GM15510 (cell line): Measurements from ENCODE around the gene KRT7.

ENCODE experiments used
- POLR2A ChIP-seq: IDR thresholded peaks from 3 replicates; pipeline ENCODE4 v1.6.1; 2011; ENCODE audit warnings: borderline replicate concordance; ENCODE audit not compliant: insufficient read length; ENCODE audit errors: extremely low read depth

Gene KRT7

GRCh38 chr12:52232674-52233461 is at the start of gene KRT7:
Gene KRT7, plus strand, starts transcription at chr12:52233243. Its CDS starts 54 bp downstream, at chr12:52233297.
- no peak for TF ChIP-seq POLR2A

GRCh38 chr12:52183544-52183910 is 49.5 kb upstream of the KRT7 start:
- TF ChIP-seq POLR2A, result no peak

DNA sequence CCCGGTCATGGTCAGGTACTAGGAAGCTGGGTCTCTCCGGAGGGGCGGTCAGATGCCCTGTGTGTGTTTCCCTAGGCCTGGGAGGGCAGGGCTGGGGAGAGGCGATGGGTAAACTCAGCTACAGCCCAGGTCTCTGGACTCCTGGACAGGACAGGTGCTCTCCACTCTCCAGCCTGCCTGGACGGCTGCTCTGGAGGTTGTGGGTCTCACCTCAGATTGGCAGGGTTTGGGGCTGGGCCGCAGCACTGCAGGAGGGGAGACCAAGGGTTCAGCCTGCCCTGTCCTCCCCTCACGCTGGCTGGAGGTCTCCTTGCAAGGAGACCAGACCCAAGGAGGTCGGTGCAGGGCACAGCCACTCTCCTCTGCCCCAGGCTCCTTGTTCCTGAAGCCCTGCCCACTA is 49.1 kb upstream of the KRT7 start:
- TF ChIP-seq POLR2A, result no peak

DNA sequence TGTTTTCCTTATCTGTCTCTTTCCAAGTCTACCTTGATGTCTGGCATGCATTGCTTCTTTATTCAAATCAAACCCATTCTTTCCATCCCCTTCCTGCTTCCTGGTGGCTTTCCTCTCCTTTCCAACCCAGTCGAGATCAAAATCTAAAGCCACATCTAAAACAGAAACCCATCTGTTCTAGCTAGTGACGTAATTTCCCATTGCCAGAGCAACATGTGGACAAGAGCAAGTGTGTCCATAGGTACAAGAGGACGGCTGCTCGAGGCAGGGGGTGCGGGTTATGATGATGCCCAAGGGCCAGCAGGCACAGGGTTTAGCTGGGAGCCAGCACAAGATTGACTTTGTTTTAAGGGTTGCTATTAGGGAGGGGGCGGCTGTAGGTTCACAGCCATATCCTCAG is 48.2 kb upstream of the KRT7 start:
- no peak for TF ChIP-seq POLR2A

- TF ChIP-seq POLR2A, result no peak
Observed at GRCh38 chr12:52185400-52185967, 47.6 kb upstream of the KRT7 start.

GRCh38 chr12:52186118-52186840 is 46.8 kb upstream of the KRT7 start:
- no peak for TF ChIP-seq POLR2A

DNA sequence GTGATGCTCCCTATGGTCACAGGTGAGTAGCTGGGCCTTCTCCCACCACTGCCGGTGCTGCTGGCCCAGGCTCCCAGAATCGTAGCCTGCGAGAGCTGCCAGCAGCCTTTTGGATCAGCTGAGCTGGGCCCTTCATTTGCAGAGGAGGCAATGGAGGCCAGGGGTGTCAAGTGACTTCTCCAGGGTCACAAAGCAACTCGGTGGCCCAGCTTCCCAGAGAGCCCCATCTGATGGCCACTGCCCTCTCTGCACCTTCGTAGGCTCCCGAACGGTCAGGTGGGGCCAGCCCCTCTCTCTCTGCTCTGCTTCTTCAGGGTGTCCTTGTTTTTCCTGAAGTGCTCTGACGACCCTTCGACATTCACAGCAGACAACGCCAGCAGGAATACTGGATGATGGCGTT is 45.8 kb upstream of the KRT7 start:
- TF ChIP-seq POLR2A, result no peak

DNA sequence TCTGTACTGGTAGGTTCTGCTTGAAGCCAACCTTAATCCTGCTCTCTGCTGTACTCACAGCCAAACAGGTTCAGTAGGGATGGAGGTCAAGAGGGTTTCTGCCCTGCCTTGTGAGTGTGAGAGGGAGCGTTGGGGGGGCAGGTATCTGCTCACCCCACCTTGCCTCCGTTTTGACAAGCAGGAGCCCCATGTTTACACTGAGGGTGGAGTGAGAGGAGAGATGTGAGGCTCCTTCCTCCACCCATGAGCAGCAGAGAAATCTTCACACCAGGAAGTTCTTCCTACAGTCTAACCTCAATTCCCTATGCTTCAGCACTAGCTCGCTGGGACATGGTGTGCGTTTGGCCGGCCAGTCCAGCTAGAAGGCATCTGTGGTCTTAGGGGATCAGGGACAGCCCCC is 45.4 kb upstream of the KRT7 start:
- no peak for TF ChIP-seq POLR2A

DNA sequence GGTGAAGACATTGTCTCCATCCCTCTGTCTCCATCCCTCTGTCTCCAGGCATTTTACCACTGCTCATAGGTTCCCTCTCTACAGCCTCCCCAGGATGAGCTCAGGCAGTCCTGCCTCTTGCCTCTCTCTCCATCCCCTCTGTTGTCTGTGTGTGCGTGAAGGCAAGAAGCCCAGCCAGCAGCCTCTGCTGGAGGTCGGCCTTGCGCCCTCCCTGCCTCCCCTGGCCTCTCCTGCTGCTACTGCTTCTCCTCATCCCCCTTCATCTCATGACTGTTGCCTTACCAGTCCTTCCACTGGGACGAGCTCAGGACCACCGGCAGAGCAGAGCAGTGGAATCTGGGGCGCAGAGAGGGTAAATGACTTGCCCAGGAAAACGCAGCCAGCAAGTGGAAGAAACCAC is 44.4 kb upstream of the KRT7 start:
- no peak for TF ChIP-seq POLR2A

DNA sequence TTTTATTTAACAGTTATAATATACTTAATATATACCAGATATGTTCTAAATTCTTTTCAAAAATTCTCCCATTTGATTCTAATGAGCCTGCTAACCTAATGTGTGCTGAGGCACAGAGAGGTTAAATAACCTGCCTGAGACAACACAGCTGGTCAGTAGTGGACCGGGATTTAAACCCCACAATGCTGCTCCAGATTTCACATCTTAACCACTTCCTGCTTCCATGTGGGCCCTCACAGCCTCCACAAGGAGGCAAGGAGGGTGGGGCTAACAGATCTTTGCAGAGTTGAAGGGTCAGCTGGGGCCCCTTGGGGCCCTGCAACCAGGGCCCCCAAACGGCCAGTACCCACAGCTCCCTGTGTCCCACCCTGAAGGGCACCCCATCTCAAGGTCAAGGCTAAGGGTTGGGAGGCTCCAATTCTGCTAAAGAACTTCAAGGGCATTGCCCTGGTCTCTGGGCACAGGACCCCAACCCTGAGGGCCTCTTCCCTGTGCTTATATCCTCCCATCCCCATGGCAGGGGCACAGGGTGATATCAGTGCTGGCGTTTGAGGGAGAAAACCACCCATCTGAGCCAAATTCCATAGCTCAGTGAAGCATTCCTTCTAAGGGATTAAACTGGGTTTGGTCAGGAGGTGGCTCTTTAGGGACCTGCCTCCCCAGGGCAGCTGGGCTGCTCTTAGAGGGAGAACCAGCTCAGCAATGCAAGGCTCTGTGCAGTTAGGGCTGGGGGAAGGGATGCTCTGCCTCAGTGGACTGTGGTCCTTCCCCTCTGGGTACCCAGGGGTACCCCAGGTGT is 43.5 kb upstream of the KRT7 start:
- no peak for TF ChIP-seq POLR2A

DNA sequence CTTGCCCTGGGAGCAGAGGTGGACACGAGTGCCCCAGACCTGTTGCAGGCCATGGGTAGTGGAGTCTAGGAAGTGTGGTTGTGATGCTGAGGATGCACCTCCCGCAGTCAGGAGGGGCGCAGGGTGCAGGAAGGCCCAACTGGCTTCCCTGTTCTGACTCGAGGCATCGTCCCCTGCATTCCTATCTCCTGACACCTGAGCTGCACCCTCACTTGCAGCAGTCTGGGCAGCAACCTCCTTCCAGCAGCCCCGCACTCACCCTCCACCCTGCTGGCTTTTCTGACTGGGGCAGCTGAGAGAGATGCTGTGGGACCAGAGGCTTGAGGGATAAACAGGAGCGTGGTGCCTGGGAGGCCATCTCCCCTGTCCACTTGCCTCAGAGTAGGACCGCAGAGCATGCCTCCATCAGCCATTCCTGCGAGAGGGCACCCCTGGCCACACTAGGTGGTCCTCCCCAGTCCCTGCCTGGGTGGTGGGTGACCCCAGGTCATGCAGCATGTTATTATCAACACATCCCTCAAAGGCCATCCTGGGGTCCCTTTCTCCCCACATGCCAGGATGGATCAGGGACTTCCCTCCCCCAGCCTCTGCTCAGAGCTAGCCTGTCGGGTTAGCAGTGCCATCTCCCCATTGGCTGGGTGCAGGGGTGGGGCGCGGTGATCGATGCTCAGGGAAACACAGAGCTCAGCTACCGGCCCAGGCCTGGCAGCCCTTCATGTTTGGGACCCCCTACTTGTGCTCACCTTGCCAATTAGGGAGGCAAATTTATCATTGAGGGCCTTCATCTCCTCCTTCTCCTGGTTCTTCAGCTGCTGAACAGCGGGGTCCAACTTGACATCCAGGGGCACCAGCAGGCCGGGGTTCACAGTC is 41.9 kb upstream of the KRT7 start:
- TF ChIP-seq POLR2A, result no peak

DNA sequence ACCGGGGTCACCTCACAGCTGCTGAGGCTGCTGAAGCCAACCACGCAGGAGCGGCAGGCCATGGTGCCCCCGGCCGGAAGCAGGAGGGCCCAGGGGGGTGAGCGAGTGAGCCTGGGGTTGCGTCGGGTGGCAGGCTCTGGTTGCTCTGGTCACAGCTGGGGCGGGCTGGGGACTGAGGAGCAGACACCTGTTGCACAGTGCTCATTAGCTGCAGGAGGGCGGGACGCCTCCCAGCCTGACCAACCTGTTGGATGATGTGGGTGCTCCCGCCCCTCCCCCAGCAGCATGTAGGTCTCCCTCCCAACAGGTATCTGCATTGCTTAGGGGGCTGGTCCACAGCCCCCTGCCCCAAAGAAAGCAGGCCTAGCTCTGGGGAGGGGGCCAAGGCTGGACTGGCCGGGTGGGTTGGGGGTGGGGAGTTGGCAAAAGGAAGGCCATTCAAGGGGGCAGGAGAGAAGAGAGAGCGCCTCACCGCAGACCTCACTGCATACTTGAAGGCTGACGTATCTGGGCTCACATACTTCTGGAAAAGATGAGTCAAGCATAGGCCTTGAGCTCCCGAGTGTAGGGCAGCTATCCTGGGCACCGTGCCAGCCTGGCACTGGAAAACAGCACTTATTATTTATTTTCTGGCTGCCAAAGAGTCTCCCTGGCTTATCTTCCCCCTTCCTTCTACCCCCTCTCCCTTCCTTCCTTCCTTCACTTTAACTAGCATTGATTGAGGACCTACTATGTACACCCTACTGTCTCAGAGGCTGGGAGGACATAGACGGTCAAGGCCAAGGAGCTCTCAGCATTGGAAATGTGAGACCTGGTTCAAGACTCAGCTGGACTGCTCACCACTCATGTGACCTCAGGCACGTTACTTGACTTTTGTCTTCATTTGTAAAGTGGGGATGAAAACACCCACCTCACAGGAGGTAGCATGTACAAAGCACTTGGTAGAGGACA is 40.9 kb upstream of the KRT7 start, which contains the start of gene KRT80:
Gene KRT80 (minus strand): TSS at position 174 of the 951 bp plus-strand sequence. CDS start 112 bp downstream, at position 62.
- no peak for TF ChIP-seq POLR2A

DNA sequence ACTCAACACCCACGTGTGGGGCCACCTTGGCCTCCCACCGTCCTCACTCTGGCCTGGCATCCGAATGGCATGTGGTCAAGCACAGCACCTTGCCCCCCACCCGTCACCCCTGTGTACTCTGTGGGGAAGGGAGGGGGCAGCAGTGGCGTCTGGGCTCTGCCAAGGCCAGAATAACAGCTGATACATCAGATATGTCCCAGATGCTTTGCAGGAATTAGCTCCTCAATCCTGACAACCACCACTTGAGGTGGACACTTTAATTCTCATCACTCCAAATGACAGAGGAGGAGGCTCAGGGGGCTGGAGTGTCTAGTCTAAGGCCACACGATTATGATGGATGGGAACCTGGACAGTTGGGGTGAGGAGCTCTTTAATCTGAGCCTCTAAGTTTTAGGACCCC is 39.5 kb upstream of the KRT7 start:
- no peak for TF ChIP-seq POLR2A
